ENCODE measurements around the gene KLHL40.

DNA sequence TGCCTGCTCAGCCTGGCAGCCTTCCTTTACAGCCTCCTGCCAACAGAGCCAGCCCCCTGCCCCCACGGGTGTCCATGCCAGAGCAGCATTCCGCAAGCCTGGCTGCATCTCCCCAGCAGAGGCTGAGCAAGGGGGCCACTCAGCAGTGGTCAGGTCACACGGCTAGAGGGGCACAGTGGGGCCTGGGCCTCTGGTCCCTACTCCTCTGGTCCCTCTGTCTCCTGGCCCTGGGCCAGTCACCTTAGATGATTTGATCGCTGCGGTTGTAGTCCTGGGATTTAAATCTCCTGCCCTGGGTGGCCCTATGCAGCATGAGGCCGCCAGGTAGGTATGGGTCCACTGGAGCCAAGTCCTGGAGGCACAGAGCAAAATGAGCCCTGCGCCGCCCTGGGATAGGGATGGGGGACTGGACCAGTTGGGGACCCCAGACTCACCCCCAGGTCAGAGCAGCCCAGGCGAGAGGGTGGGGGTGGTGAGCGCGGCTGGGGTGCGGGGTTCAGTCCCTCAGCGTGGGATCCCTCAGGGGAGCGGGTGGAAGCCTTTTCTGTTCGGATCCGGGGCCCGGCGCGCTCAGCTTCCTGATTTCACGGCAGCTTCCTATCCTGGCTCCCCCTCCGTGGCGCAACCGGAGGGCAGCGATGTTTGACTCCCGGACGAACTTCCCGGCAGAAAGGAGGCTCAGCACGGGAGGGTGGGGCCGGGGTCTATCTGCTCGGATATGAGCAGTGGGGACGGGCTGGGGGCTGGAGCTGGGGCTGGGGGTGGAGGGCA is 31.6 kb upstream of the KLHL40 start, which contains the start of gene ZBTB47:
- TF ChIP-seq CTCF (IDR thresholded peaks at IDR 0.05) (no peak), POLR2A (IDR thresholded peaks at IDR 0.05) (no peak)

All from heart left ventricle (tissue), 13 donors.